Pulmonary artery endothelial cell (primary cell): ENCODE data around the gene RNASEH2B. TPM values are rescaled to one million over a fixed set of nuclear protein-coding genes. Genes with fewer than 3 reads are reported as not detected.

Source experiments
- DNase-seq: peaks from one replicate; pipeline ENCODE4 v3.0.0-alpha.2; 2011; ENCODE audit warnings: low read depth, low spot score
- total RNA-seq: library from RNA; depleted of rRNA; stranded (reverse); fragments of >200 nt; gene quantifications from 2 replicates; pipeline ENCODE4 v1.2.3, GENCODE V29; 2014

Gene RNASEH2B
- total RNA-seq, 1 donor from 2014 or later = 31.9 TPM

DNA sequence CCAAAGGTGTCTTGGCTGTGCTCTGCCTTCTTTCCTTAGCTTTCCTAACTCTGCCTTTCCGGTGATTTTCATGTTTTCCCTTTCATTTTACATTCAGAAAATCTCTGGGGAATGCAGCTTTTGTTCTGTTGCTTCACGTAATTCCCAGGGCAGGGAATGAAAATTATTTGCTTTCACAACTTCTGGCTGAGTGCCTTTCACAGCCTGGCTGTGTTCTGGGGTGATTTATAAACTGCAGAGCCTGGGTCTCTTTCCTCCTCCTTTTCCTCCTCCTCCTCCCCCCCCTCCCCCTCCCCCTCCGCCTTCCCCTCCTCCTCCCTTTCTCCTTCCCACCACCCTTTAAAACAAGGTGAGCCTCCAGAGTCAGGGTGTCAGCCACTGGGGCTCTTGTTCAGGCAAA, 84.3 kb downstream of the RNASEH2B start:
- DNase-seq = no peak

DNA sequence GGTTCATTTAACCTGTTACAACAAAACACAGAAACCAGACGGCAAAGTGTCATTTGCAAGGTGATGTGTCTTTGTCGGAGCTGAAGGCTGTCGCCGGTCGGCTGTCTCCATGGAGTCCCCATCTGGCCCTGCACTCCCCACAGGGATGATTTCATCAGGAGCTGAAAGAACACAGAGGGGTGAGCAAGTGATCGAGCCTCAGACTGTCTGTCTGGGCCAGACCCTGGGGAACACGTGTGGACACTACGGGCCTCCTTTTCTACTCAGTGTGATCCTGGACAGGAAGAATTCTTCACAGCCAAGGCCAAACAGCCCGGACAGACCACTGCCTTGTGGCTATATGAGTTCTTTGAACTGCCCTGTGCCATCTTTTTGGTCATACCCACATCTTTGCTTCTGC, 85.1 kb downstream of the RNASEH2B start:
- no peak for DNase-seq

DNA sequence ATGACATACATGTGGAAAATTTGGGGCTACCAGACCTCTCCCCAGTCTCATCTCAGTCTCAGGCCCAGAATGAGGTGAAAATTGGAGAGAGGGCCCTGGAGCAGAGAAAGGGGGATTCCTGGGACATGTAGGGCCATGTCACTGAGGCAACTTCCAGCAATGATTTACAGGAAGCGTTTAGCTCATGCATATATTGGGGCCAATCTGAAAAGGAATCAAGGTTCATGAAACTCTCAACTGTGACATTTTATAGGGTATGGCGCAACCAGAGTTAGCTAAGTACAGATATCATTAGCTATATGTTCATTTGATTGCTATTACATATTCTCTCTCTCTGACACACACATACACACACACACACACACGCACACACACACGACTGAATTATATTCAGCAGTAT, 86.3 kb downstream of the RNASEH2B start:
- no peak for DNase-seq

DNA sequence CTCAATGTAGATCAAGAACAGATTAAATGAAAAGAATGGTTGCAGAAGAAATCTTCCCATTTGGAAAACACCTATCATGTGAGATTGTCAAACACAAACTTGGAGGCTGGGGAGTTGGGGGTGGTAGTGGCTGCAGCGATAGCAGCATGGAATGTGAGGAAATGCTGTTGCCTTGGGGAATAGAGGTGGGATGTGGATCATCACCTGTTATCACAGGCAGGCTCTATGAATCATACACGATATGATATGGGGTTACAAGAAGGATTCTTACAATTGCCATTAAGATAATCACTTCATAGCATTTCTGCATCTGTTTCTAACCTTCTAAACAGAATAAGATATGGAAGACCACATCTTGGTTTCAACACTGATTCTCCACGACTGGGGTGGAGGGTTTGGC, 88.7 kb downstream of the RNASEH2B start:
- no peak for DNase-seq

DNA sequence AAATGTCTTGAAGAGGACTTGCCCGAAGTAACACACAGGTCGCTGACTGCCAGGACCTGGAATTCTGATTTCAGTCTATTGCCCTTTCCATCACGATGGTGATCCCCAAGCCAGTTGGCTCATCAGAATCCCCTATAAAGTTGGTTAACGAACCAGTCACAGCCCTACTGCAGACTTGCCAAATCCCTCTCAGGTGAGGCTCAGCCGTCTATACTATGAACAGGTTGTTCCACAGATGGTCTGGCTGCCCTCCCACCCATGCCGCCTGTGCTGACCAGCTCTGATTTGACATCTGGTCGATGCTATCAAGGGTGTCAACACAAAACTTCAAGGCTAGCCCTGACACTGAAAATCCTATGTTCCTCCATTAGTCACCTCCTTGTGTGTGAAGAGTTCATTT, 90.0 kb downstream of the RNASEH2B start:
- DNase-seq = no peak

DNA sequence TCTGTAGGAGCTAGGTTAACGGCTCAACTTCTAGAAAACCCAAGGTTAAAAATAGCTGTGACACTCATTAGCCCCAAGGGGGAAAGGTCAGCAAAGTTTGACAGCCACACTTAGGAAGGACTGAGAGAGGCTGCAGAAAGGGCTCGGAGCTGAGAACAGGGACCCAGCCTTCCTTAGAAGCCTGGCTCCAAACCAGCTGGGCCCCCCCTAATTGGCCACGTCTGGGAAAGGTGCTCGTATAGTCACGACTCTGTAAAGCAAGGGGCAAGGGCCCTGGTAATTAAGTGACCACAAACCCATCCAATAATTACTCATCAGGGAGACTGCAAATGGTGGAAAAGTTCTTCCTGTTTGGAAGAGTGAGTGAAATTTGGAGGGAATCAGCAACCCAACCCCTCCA, 90.5 kb downstream of the RNASEH2B start:
- no peak for DNase-seq

DNA sequence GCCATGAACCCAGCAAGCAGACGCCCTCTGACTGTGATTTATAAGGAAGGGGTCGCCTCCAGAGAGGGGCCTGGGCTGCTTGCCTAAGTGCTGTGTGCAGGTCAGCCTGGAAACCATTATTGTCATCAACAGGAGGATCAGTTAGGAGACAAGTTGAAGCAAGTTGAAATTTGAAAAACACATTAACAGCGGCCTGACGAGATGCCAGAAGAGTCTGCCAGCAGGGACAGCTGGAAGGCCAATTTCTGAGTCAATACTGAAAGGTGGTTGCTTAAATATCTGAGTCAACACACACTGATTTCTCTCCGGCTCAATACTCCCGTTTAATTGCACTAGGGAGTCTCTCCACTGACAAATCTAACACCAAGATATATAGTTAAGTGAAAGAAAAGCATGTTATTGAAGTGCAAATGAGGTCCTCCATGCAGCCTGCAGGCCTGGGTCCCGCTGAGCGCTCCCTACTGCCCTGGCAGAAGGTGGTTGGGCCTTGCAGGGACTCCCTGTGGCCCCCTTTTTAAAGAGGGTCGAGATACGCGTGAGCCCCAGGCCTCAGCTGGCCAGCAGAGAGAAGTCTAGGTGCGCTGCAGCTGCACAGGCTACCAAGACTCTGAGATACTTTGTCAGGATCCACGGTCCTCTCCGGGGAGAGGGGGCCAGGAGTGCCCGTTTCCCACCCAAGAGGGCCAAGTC, 91.1 kb downstream of the RNASEH2B start:
- DNase-seq = no peak

DNA sequence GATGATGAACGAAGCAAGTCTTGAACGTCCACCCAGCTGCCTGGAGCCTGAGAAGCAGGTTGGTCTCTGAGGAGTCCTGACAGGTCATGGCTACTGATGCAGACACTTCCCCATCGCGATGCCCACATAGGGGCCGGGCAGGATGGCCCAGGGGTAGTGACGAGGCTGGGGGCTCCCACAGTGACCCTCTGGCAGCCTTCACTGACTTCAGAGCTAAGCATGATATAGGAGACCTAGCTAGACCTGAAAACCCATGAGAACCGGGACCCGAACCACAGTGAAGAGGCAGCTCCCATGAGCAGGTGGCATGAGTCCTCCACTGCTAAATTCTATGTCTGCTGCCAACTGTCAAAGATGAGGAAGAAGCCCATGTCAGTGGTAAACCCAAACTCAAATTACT, 91.7 kb downstream of the RNASEH2B start:
- DNase-seq = no peak

DNA sequence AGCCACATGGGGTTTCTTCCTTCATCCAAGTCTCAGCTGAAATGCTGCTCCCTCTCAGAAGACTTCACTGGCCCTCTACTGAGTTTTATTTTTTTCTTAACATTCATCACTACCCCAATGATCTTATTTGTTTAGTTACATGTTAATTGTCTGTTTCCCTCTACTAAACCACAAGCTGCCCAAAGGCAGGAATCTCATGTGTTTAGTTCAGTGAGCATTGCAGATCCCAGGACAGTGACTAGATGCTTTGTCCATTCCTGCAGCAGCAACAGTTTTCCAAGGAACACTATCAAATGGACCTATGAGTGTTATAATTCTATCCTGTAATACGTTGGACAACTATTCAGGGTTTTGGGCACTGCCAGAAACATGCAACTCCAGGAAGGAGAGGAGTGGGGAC, 93.1 kb downstream of the RNASEH2B start:
- DNase-seq = no peak

DNA sequence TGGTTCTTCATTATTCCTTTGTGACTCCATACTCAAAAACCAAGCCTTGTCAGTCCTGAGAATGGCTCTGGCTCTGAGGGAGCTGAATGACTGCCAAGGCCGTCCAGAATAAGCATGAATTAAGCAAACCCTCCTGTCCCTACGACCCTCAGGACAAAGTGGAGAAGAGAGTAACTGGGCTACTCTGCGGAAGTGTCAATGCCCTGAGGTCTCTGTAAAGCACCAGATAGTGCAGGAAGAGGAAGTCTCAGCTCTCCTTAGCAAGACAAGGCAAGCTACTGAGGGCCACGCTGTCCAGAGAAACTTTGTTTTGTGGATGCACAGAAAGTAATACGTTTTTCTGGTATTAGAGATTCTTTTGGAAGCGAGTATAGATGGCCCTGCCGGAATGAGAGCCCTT, 94.1 kb downstream of the RNASEH2B start:
- no peak for DNase-seq

DNA sequence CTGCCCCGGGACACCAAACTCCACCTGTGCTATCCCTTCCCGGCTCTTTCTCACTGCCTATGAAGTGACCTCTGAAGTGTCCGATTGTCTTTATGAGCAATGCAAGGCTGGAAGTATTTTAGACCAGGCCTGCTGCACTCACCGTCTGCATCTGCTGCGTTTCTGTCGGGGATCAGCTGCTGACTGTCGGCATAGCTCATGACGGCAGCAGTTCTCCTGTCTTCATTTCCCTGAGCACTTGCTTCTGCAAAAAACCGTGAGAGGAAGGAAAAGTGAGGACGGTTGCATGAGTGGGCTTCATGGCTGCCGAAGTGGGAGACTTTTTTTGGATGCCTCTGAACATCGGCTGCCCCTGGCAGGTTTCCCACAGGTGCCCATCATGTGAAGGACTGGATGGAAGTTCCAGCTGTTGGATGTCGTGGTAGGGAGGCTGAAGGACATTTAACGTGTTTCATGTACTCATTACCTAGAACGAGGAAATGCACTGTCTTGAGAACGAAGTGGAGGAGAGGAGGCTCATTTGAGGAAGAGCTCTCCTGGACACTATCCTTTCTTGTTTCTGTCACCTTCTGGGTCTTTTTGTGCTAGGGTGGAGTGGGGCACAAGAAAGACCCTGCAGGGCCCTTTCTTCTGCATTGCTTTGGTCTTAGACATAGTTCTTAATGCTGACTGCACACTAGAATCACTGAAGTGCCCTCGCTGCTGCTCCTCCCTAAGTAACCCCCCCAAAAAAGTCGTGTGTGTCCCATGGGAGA, 94.7 kb downstream of the RNASEH2B start:
- no peak for DNase-seq

DNA sequence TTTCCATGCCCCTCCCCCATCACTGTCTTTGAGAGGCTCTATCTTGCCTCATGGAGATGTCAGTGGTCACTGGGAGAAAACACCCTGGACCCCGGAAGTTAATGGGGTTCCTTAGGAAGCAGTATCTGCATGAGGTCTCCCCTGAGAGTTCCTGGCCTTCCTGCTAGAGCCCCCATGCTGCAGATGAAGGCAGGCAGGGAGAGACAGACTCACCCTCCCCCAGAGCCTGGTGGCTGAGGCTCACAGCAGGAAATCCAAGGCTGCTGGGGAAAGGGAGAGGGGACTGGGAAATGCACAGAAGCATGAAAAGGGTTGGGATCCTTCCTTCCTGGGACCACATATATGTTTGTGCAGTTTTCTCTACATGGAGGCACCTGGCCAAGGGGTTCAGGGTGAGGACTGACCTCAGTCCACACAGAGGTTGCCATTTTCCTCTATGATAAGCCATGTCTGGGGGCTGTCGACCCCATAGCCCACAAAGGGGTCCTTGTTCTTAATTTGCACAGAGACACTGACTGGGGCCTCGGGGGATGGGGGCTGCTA, 95.4 kb downstream of the RNASEH2B start:
- no peak for DNase-seq

DNA sequence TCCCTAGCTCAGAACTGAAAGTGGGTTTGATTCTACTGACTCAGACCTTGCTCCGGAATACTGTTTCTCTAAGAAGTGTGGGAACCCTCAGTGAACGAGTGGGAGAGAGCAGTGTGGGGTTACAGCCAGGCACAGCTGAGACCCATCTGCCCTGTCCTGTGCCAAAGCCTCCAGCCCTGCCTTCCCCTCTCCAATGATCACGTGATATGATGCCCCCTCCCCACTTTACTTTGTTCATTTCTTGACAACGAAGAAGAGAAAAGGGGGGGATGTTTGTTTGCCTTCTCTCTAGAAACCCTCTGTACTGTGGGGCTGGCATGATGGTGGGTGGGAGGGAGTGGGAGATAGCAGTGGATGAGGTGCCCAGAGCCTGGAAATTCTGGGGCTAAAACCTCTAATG, 96.0 kb downstream of the RNASEH2B start:
- no peak for DNase-seq

Other genes with a start within 250 kb of the RNASEH2B start
- not detected in 2 replicates for gene DLEU7, start 66.1 kb upstream of the RNASEH2B start, total RNA-seq
- gene C13orf42, start 201.5 kb downstream of the RNASEH2B start, total RNA-seq = not detected in 2 replicates